Activated CD4-positive, alpha-beta T cell treated with anti-CD3 and anti-CD28 coated beads for 4 hours (primary cell): ENCODE results near the gene CRACDL.
A peak's percentile ranks its signal among the peaks of the same experiment; 100 is the strongest.

Source experiments
- DNase-seq, 2 donors: peaks; one replicate each; pipeline ENCODE4 v3.0.0-alpha.2; 2020

Gene CRACDL

DNA sequence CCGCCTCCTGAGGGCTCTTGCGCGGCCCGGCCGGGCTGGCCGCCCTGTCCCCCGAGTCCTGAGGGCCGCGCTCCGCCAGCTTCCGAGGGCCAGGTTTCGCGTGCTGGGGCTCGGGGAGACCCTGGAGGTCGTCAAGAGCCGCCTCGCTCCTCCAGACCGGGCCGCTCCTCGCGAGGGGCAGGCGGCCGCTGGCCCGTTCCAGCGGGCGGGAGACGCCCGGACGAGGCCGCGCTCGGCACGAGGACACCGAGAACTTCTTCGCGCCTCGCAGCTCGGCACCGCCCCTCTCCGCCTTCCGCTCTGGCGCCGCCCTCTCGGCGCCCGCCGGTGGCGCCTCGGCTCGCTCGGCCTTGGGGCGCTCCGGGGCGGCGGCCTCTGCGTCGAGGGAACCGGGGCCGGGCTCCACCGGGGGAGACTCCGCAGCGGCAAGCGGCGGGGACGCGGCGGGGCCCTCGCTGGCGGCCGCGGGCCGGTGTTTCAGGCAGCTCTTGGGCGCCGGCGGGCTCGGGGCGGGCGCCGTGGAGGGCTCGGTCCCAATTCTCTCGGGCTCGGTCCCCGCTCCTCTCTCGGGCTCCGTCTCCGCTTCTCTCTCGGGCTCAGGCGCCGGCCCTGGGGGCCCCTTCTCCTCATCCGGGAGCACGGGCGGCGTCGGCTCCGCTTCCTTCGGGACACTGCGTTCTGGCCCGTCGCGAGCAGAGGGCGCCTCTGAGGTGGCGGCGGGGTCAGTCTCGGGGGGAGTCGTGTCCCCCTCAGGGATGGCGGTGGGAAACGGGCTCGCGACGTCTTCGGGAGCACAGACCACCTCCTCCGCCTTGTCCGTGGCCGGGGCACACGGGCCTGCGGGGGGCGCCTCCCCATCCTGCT, 113.5 kb downstream of the CRACDL start:
- peak; percentile 44 to 59 for DNase-seq

GRCh38 chr2:98821629-98822135, 114.3 kb downstream of the CRACDL start:
- DNase-seq = no peak

- DNase-seq = no peak
These were observed 116.7 kb downstream of the CRACDL start for GRCh38 chr2:98819231-98819766.

DNA sequence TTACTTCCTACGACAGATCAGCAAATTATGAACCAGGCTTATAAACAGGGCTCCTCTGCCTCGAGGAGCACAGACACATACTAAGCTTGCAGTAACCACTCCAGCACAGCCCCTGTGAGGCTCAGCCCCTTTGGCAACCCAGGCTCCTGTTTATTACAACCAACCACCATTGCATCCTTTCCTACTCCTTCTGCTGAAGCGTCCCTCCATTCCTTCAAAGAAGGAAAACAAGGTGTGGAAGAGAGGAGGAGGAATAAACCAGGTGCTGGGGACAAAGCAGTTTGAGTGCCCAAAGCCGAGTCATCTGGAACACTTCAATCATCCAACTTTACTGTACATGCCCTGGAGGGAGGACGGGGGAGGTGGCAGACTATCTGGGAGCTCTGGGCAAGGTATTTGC, 117.9 kb downstream of the CRACDL start:
- DNase-seq = no peak

GRCh38 chr2:98816281-98816680, 119.7 kb downstream of the CRACDL start:
- no peak for DNase-seq

GRCh38 chr2:98815795-98816194, 120.2 kb downstream of the CRACDL start:
- DNase-seq = no peak

GRCh38 chr2:98811766-98812165, 124.3 kb downstream of the CRACDL start:
- no peak for DNase-seq

DNA sequence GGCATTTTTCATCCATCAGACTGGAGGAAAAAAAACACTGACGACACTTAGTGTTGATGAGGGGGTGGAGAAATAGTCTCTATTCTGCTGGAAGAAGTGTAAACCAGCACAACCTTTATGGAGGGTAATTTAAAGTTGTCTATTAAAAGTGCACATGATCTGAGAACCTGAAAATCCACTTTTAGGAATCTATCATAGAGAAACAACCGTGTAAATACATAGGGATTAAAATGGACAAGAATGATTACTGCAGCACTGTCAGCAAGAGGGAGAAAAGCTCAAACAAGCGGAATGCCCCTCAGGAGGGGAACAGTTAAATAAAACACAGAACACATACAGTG, 125.5 kb downstream of the CRACDL start:
- no peak for DNase-seq

DNA sequence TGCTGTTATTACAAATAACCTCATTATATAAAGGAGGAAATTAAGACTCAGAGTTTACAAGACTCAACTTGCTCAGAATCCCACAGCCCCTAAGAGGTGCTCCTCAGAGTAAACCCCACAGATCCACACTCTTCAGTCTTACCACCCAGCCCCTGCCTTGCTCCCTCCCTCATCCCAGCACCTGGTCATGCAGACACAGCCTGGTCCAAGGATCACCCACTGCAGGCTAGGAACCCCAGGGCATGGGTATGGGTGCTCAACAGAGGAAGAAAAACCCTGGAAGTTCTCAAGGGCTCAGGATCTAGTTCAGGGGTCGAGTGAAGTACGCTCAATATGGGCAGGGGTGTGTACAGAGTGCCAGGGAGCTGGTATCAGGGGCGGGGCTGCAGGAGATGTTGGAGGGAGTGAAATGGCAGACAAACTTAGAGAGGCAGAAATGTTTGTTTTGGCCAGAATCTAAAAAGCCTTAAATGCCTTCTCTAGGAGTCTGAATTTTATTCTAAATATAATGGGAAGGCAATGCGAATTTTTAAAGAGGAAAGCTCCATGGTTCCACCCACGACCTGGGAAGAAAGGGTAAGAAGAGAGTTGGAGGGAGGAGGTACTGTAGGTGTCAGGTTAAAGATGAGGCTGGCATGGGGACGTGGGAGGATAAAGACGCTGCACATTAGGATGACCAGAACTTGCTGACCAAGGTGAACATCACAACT, 126.0 kb downstream of the CRACDL start:
- DNase-seq = no peak

DNA sequence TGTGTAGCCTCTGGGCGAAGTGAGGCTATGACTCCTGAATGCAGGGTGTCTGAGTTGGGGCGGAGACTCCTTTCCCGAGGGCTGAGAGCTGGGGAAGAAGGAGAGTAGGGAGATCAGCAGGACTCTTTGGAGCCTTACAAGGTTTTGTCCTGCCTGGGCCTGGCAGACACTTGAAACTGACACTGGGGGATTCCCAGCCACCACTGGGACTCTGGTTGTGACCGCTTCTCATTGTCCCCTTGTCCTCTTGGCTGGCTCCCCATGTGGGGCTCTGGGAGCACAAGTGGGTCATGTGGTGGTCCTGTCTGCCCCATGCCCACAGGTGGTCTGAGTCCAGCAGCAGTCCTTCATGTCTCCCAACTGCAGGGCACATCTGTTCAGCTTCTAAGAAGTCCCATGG, 126.9 kb downstream of the CRACDL start:
- no peak for DNase-seq

DNA sequence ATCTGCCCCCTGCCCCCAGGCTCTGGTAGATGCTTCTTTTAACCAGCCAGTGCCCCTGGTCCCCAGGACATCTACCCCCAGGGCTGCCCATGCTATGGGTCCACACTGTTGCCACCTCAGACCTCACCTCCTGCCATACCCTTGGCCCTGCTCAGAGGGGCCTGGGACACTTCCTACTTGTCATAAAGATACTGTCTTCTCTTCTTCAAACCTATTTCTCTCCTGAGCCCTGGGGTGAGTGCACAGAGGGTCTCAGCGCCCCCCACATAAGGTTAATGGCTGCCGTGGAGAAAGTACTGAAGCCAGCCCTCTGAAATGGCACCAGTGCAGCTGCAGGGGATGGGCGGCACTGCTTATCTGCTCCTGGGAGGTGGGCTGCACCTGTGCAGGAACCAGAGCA, 127.5 kb downstream of the CRACDL start:
- no peak for DNase-seq

DNA sequence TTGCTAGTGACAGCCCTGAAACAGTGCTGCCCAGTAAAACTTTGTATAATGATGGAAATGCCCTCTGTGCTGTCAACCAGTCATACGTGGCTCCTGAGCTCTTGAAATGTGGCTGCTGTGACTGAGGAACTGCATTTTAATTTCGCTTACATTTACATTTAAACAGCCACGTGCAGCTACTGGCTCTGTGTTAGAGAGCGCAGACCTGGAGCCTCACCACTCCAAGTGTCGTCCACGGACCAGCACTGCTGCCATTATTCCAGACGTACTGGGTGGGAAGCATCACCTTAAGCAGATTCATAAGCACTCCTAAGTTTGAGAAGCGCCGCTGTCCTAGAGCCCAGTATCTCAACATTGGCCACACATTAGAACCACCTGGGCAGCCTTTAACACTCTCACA, 128.1 kb downstream of the CRACDL start:
- no peak for DNase-seq

GRCh38 chr2:98807221-98807620, 128.8 kb downstream of the CRACDL start:
- DNase-seq = peak in 1 of 2 donors; percentile 16

DNA sequence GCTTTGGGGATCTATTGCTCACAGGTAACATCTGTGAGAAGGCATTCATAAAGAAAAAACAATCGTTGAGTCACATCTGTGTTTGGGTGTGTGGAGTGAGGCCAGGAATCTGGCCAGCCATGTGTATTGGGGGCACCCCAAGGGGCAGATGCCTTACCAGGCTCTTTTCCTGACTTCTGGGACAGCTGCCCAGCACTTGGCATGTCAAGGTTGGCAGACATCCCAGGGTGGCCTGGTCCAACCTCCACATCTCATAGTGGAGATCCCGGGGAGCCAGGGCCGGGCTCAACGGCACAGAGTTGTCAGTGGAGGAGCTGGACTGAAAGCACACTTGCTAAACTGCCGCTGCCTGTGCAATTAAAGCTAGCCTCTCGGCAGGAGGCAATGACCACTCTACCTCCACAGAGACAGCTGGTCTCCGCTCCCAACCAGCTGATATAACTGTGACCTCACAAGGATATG, 129.8 kb downstream of the CRACDL start:
- no peak for DNase-seq

- no peak for DNase-seq
These were observed 130.4 kb downstream of the CRACDL start for GRCh38 chr2:98805412-98806171.

- DNase-seq = no peak
These were observed 131.3 kb downstream of the CRACDL start for GRCh38 chr2:98804736-98805135.

- DNase-seq = no peak
These were observed 131.8 kb downstream of the CRACDL start for GRCh38 chr2:98804265-98804650.

GRCh38 chr2:98803405-98804264, 132.4 kb downstream of the CRACDL start:
- DNase-seq = no peak

GRCh38 chr2:98802344-98802743, 133.7 kb downstream of the CRACDL start:
- DNase-seq = no peak

DNA sequence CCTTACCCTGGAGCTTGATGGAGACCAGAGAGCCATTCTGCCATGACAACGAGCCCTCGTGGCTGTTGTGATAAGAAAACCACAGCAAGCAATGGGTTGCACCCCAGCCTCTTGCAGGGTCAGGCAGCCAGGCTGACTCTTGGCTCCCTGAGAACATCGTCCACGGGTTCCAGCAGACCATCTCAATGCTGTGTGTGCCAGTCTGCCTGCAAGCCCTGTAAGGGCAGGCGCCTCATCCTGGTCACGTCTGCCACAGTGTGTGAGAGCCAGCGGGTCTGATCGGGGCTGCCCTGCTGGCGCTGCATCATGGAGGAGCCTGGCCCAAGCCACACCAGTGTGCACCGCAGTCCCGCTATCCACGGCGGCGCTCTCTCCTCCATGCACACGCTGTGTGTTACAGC, 134.1 kb downstream of the CRACDL start:
- no peak for DNase-seq

DNA sequence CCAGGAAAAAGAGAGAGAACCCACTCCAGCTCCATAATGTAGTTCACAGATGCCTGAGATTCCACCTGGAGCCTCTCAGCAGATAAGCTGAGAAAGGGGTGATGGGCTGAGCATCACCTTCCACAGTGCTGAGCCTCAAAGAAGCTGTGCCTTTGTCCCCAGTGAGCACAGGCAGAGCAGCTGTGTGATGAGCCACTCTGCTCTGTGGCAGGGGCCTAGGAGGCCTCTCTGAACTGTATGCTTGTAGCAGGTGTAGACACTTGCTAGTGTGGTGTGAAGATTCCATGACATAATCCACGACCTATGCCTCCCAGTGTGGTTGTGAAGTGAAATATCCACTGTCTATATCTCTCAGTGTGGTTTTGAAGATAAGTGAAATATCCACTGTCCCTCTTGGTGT, 134.7 kb downstream of the CRACDL start:
- no peak for DNase-seq
